ENCODE data around the gene SHISA6. TPM values are rescaled to one million over a fixed set of nuclear protein-coding genes. Genes with fewer than 3 reads are reported as not detected.

The SHISA6 gene
- total RNA-seq (2022; extraction: Qiagen RNA extraction; ENCODE audit: low read depth) = not detected in 5 replicates

DNA sequence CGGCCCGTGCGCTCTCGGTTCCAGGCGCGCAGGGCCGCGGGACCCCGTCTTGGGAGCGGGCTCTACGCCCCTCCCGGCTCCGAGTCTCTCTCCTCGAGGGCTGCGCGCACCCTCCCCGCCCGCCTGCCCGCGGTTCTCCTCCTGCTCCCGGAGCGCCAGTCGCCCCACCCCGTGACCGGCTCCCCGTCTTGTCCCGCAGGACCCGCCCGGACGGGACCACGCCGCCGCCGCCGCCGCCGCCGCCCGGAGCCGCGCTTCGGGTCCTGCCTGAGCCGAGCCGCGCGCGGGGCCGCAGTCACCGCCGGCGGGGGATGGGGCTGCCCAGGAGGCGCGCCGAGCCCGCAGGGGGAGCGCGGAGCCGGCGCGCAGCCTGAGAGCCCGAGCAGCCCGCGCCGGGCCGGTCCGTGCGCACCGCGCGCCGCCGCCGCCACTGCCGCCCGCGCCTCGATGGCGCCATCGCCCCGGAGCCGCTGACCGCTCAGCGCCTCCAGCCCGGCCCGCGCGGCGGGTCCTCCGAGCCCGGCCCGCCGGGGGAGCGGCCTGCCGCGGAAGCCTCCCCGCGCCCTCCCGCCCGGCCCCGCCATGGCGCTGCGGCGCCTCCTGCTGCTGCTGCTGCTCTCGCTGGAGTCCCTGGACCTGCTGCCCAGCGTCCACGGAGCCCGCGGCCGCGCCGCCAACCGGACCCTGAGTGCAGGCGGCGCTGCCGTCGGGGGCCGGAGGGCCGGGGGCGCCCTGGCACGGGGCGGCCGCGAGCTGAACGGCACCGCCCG is at the start of gene SHISA6:
Gene SHISA6 (plus strand): TSS at position 373 of the 770 bp plus-strand sequence.

DNA sequence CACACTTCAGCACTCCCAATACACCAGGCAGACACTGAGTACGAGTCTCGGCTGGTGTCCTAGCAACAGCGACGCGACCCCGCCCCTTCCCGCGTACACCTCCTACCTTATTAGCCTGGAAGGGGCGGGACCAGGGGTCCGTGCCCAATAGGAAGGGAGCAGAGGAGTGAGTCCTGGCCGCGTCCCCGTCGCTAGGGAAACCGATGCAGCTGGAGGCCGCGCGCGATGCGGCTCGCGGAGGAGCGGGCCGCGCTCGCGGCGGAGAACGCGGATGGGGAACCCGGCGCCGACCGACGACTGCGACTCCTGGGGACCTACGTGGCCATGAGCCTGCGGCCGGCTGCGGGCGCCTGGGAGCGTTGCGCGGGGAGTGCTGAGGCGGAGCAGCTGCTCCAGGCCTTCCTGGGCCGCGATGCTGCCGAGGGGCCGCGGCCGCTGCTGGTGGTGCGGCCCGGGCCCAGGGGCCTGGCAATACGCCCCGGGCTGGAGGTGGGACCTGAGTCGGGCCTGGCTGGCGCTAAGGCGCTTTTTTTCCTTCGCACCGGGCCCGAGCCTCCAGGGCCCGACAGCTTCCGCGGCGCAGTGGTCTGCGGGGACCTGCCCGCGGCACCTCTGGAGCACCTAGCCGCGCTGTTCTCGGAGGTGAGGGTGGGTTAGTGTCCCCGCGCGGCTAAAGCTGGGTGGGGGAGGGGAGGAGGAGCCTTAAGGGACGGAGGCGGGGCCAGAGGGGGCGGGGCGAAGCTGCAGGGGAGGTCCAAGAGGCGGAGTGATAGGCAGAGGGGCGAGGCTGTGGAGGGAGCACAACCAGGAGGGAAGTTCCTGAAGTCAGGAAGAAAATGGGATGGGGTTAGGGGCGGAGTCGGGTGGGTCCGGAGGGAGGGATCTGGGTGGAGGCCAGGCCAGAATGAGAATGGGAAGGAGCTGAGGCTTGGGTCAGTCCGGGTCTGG is 357.5 kb downstream of the SHISA6 start, which contains the start of gene DNAH9:
Gene DNAH9 (plus strand): TSS at position 197 of the 948 bp plus-strand sequence. CDS start 29 bp downstream, at position 226.

Measured in A549 treated with CpdA at 1 μM for 4 hours (cell line).